Hepatocyte (in vitro differentiated cells): Measurements from ENCODE around the gene ANKRD10. TPM values are rescaled to one million over a fixed set of nuclear protein-coding genes. Genes with fewer than 3 reads are reported as not detected.
A peak's percentile ranks its signal among the peaks of the same experiment; 100 is the strongest.

Experiments
- DNase-seq: peaks from one replicate; pipeline ENCODE4 v3.0.0-alpha.2; 2016; ENCODE audit warnings: low spot score
- H2AFZ ChIP-seq: fragments of 200-600 bp; sonication (generic); 2 replicates; pipeline ENCODE4 v1.6.0; 2016; ENCODE audit warnings: antibody characterized with exemption, mild to moderate bottlenecking
- H3K27ac ChIP-seq: fragments of 200-600 bp; sonication (generic); 2 replicates; pipeline ENCODE4 v1.5.1; 2016; ENCODE audit warnings: mild to moderate bottlenecking
- H3K27me3 ChIP-seq: fragments of 200-600 bp; sonication (generic); 2 replicates; pipeline ENCODE4 v1.6.1; 2016
- H3K36me3 ChIP-seq: fragments of 200-600 bp; sonication (generic); replicated peaks from 2 replicates; pipeline ENCODE4 v1.5.1; 2016; ENCODE audit warnings: low read depth; ENCODE audit not compliant: insufficient read depth
- H3K4me1 ChIP-seq: fragments of 200-600 bp; sonication (generic); 2 replicates; pipeline ENCODE4 v1.5.1; 2016; ENCODE audit warnings: mild to moderate bottlenecking, moderate library complexity; ENCODE audit not compliant: insufficient read depth
- H3K4me2 ChIP-seq: fragments of 200-600 bp; sonication (generic); 2 replicates; pipeline ENCODE4 v1.6.0; 2016
- H3K4me3 ChIP-seq: fragments of 200-600 bp; sonication (generic); 2 replicates; pipeline ENCODE4 v1.5.1; 2016; ENCODE audit warnings: mild to moderate bottlenecking
- H3K79me2 ChIP-seq: fragments of 200-600 bp; sonication (generic); 2 replicates; pipeline ENCODE4 v1.6.0; 2017; ENCODE audit warnings: mild to moderate bottlenecking
- H3K9me2 ChIP-seq: fragments of 200-600 bp; sonication (generic); replicated peaks from 2 replicates; pipeline ENCODE4 v1.6.0; 2017; ENCODE audit warnings: mild to moderate bottlenecking; ENCODE audit not compliant: insufficient read depth
- H3K9me3 ChIP-seq: fragments of 200-600 bp; sonication (generic); 2 replicates; pipeline ENCODE4 v1.5.1; 2016; ENCODE audit warnings: low read depth, mild to moderate bottlenecking
- H4K20me1 ChIP-seq: fragments of 200-600 bp; sonication (generic); 2 replicates; pipeline ENCODE4 v1.6.0; 2016; ENCODE audit warnings: mild to moderate bottlenecking; ENCODE audit not compliant: insufficient read depth, poor library complexity, severe bottlenecking
- CTCF ChIP-seq: fragments of 200-600 bp; sonication (generic); IDR thresholded peaks from 2 replicates; pipeline ENCODE4 v1.5.1; 2016; ENCODE audit warnings: antibody characterized with exemption, mild to moderate bottlenecking; ENCODE audit not compliant: poor library complexity
- EZH2 ChIP-seq: fragments of 200-600 bp; sonication (generic); IDR thresholded peaks from 2 replicates; pipeline ENCODE4 v1.6.1; 2016; ENCODE audit warnings: antibody characterized with exemption, mild to moderate bottlenecking, borderline replicate concordance
- EZH2phosphoT487 ChIP-seq: fragments of 200-600 bp; sonication (generic); IDR thresholded peaks from one replicate; pipeline ENCODE4 v1.6.1; 2018; ENCODE audit warnings: antibody characterized with exemption, mild to moderate bottlenecking, low read depth, moderate library complexity; ENCODE audit not compliant: unreplicated experiment, severe bottlenecking
- WGBS: methylation state at CpG from one replicate; pipeline ENCODE4 v1.1.6; 2016; ENCODE audit warnings: low lambda C conversion rate; ENCODE audit errors: missing lambda C conversion rate; 5-methylcytosine and 5-hydroxymethylcytosine counted together
- polyA plus RNA-seq: library from polyadenylated mRNA; unstranded; fragments of >200 nt; fragmentation: Nextera tagmentation; extraction: Ambion mirVana; gene quantifications from 2 replicates; pipeline ENCODE4 v1.2.1, GENCODE V29; 2016
- total RNA-seq: library from RNA; depleted of rRNA; stranded (reverse); fragments of >200 nt; gene quantifications from 2 replicates; pipeline ENCODE4 v1.2.3, GENCODE V29; 2014

The ANKRD10 gene
- total and polyA plus RNA-seq, 2 experiments from 2014 or later: 104 to 143 TPM

GRCh38 chr13:110913322-110914080 lies 1.4 kb downstream of the ANKRD10 start:
- Histone ChIP-seq H3K9me3 (no peaks in the 10 kb centered on the region), H3K27ac (peak overlapping the region; percentile 99), H3K4me3 (peak overlapping the region; percentile 84), H3K4me1 (peaks cover 38% of the 10 kb centered on the region), H3K9me2 (no peaks in the 10 kb centered on the region), H2AFZ (no peak overlapping the region), H3K79me2 (peaks cover 56% of the 10 kb centered on the region), H3K4me2 (peak overlapping the region; percentile 77), H3K27me3 (no peaks in the 10 kb centered on the region), H3K36me3 (no peaks in the 10 kb centered on the region), H4K20me1 (peaks cover 55% of the 10 kb centered on the region)
- no peak for TF ChIP-seq EZH2
- no peak for TF ChIP-seq EZH2phosphoT487
- TF ChIP-seq CTCF: no peak
- WGBS: 1% methylated on average over 16 of the region's 16 CpGs
- DNase-seq: peak; percentile 64

- Histone ChIP-seq H3K36me3 (no peaks in the 10 kb centered on the region), H3K9me2 (no peaks in the 10 kb centered on the region), H3K4me1 (peaks cover 46% of the 10 kb centered on the region), H3K9me3 (no peaks in the 10 kb centered on the region), H3K4me2 (peak overlapping the region; percentile 77), H3K79me2 (peaks cover 64% of the 10 kb centered on the region), H2AFZ (no peak overlapping the region), H3K27me3 (no peaks in the 10 kb centered on the region), H3K4me3 (peak overlapping the region; percentile 84), H4K20me1 (peaks cover 64% of the 10 kb centered on the region), H3K27ac (peak overlapping the region; percentile 99)
- TF ChIP-seq CTCF: no peak
- TF ChIP-seq EZH2: no peak
- no peak for TF ChIP-seq EZH2phosphoT487
- WGBS: 10% methylated on average over 10 of the region's 10 CpGs
- peak; percentile 38 for DNase-seq
Measured at GRCh38 chr13:110912651-110913051, 2.2 kb downstream of the ANKRD10 start.

GRCh38 chr13:110911880-110912279 lies 3.0 kb downstream of the ANKRD10 start:
- H3K36me3 ChIP-seq: no peaks in the 10 kb centered on the region
- peak overlapping the region; percentile 77 for H3K4me2 ChIP-seq
- TF ChIP-seq EZH2 (no peak), CTCF (no peak), EZH2phosphoT487 (no peak)
- H3K27ac ChIP-seq: peak overlapping the region; percentile 99
- H3K4me1 ChIP-seq: peaks cover 43% of the 10 kb centered on the region
- H3K79me2 ChIP-seq: peaks cover 70% of the 10 kb centered on the region
- no peaks in the 10 kb centered on the region for H3K9me3 ChIP-seq
- WGBS: 75% methylated on average over 2 of the region's 2 CpGs
- peaks cover 69% of the 10 kb centered on the region for H4K20me1 ChIP-seq
- H2AFZ ChIP-seq: no peak overlapping the region
- DNase-seq: no peak
- H3K9me2 ChIP-seq: no peaks in the 10 kb centered on the region
- H3K27me3 ChIP-seq: no peaks in the 10 kb centered on the region
- H3K4me3 ChIP-seq: peak overlapping the region; percentile 84
